HepG2 (cell line): ENCODE results near the gene LZTR1. TPM values are rescaled to one million over a fixed set of nuclear protein-coding genes. Genes with fewer than 3 reads are reported as not detected.

ENCODE experiments used
- ATAC-seq: fragments of 200-7000 bp; cut with Tn5 transposase; 3 replicates; pipeline ENCODE4 v1.9.1; 2020; ENCODE audit warnings: mild to moderate bottlenecking, moderate library complexity
- BruUV-seq: library from RNA; stranded (reverse); fragments of 400-500 nt; replicated peaks from 2 replicates; lab custom pipeline; 2021; lab: Mats Ljungman, UMichigan
- CTCF ChIA-PET: fragments of 300-600 bp; formaldehyde crosslinking; extraction: SDS; loops from one replicate; lab custom pipeline; 2021; ENCODE audit warnings: low total read pairs, inconsistent platforms, low intra/inter-chr PET ratio; lab: Yijun Ruan, JAX
- POLR2A ChIA-PET: fragments of 350-600 bp; sonication (Branson Sonifier 250); formaldehyde crosslinking; loops from one replicate; lab custom pipeline; 2020; ENCODE audit warnings: antibody characterized with exemption, inconsistent platforms; lab: Yijun Ruan, JAX
- DNase-seq: peaks from one replicate; pipeline ENCODE4 v3.0.0-alpha.2; 2015; ENCODE audit warnings: low spot score
- FAIRE-seq: peaks from 3 replicates; lab custom pipeline; 2011; peaks lifted over from hg19 to GRCh38; lab: Jason Lieb, UNC
- H2AFZ ChIP-seq: one replicate; pipeline ENCODE4 v1.6.1; 2011; ENCODE audit warnings: low read length, inconsistent platforms
- H3K27ac ChIP-seq: fragments of 300-600 bp; 3 replicates; pipeline ENCODE4 v1.8.0; 2011; ENCODE audit warnings: mixed run types, mild to moderate bottlenecking, mixed read lengths, low read length, inconsistent platforms; ENCODE audit not compliant: insufficient read depth; ENCODE audit errors: extremely low read length
- H3K27me3 ChIP-seq, 2 experiments: fragments of 200-600 bp in 1 of 2; 2 replicates in 1 of 2; 3 replicates in 1 of 2; pipeline versions ENCODE4 v1.6.0 to v1.8.0; 2011; ENCODE audit warnings: low read length in 2 of 2, mild to moderate bottlenecking in 2 of 2, moderate library complexity in 2 of 2, inconsistent platforms in 1 of 2; ENCODE audit not compliant: insufficient read depth in 2 of 2, control insufficient read depth in 1 of 2
- H3K36me3 ChIP-seq, 2 experiments: fragments of 200-600 bp in 1 of 2; replicated peaks in 1 of 2; 2 replicates in 1 of 2; 3 replicates in 1 of 2; pipeline versions ENCODE4 v1.5.1 to v1.8.0; 2011; ENCODE audit warnings: low read length in 2 of 2, inconsistent platforms in 1 of 2; ENCODE audit not compliant: insufficient read depth in 2 of 2, control insufficient read depth in 1 of 2
- H3K4me1 ChIP-seq: 2 replicates; pipeline ENCODE4 v1.5.1; 2012; ENCODE audit warnings: low read length, inconsistent platforms; ENCODE audit not compliant: insufficient read depth
- H3K4me2 ChIP-seq: 2 replicates; pipeline ENCODE4 v1.6.0; 2011; ENCODE audit warnings: low read depth, low read length, inconsistent platforms
- H3K4me3 ChIP-seq, 3 experiments: fragments of 200-600 bp in 1 of 3; sonication (generic), shearing (Covaris generic) in 1 of 3; replicated peaks in 1 of 3; 2 replicates each; pipeline ENCODE4 v1.5.1; 2011 to 2016; ENCODE audit warnings: low read length in 3 of 3, inconsistent platforms in 2 of 3, low read depth in 2 of 3, mild to moderate bottlenecking in 2 of 3, control low read depth in 1 of 3, mixed read lengths in 1 of 3; ENCODE audit not compliant: insufficient read depth in 1 of 3
- H3K79me2 ChIP-seq: one replicate; pipeline ENCODE4 v1.6.1; 2011; ENCODE audit warnings: low read length, inconsistent platforms; ENCODE audit not compliant: insufficient read depth
- H3K9ac ChIP-seq: 2 replicates; pipeline ENCODE4 v1.6.0; 2011; ENCODE audit warnings: mild to moderate bottlenecking, low read depth, low read length, inconsistent platforms; ENCODE audit not compliant: insufficient read depth
- H3K9me3 ChIP-seq: 2 replicates; pipeline ENCODE4 v1.5.1; 2012; ENCODE audit warnings: mild to moderate bottlenecking, low read length
- H4K20me1 ChIP-seq: 2 replicates; pipeline ENCODE4 v1.6.0; 2011; ENCODE audit warnings: inconsistent platforms, mild to moderate bottlenecking, low read length, moderate library complexity; ENCODE audit not compliant: insufficient read depth
- CENPX ChIP-seq: sonication (generic); formaldehyde crosslinking; IDR thresholded peaks from 2 replicates; pipeline ENCODE4 v1.9.0; 2021; ENCODE audit warnings: mild to moderate bottlenecking, missing genetic modification reagents, moderate library complexity
- DPF2 ChIP-seq: sonication (generic); formaldehyde crosslinking; IDR thresholded peaks from 2 replicates; pipeline ENCODE4 v1.4.0; 2020; ENCODE audit warnings: mild to moderate bottlenecking, low read depth, missing genetic modification reagents, borderline replicate concordance
- KDM4B ChIP-seq: sonication (generic); formaldehyde crosslinking; IDR thresholded peaks from 2 replicates; pipeline ENCODE4 v1.4.0; 2020; ENCODE audit warnings: missing genetic modification reagents
- KDM6A ChIP-seq: IDR thresholded peaks from 2 replicates; pipeline ENCODE4 v1.6.1; 2016; ENCODE audit warnings: low read depth
- POGZ ChIP-seq: sonication (generic); formaldehyde crosslinking; IDR thresholded peaks from 2 replicates; pipeline ENCODE4 v1.4.0; 2020; ENCODE audit warnings: mild to moderate bottlenecking, missing genetic modification reagents
- SCMH1 ChIP-seq: sonication (generic); formaldehyde crosslinking; IDR thresholded peaks from 2 replicates; pipeline ENCODE4 v1.9.0; 2021; ENCODE audit warnings: missing genetic modification reagents, mild to moderate bottlenecking, borderline replicate concordance
- SETDB1 ChIP-seq: sonication (generic); formaldehyde crosslinking; IDR thresholded peaks from 2 replicates; pipeline ENCODE4 v1.5.1; 2020; ENCODE audit warnings: missing genetic modification reagents, mild to moderate bottlenecking, borderline replicate concordance
- STAT5B ChIP-seq: sonication (generic); formaldehyde crosslinking; IDR thresholded peaks from 2 replicates; pipeline ENCODE4 v1.4.0; 2020; ENCODE audit warnings: missing genetic modification reagents
- ZBTB8A ChIP-seq: sonication (generic); formaldehyde crosslinking; IDR thresholded peaks from 2 replicates; pipeline ENCODE4 v1.4.0; 2020; ENCODE audit warnings: mild to moderate bottlenecking, low read depth, missing genetic modification reagents, borderline replicate concordance
- ZFYVE20 ChIP-seq: sonication (generic); formaldehyde crosslinking; IDR thresholded peaks from 2 replicates; pipeline ENCODE4 v1.8.0; 2023; ENCODE audit warnings: low read depth, mild to moderate bottlenecking, moderate library complexity, missing genetic modification reagents, borderline replicate concordance
- ZNF136 ChIP-seq: sonication (generic); formaldehyde crosslinking; IDR thresholded peaks from 2 replicates; pipeline ENCODE4 v1.8.1; 2022; ENCODE audit warnings: low read depth, mild to moderate bottlenecking, moderate library complexity, missing genetic modification reagents
- ZNF232 ChIP-seq: sonication (generic); formaldehyde crosslinking; IDR thresholded peaks from 2 replicates; pipeline ENCODE4 v1.4.0; 2020; ENCODE audit warnings: missing genetic modification reagents, borderline replicate concordance
- ZNF274 ChIP-seq: sonication (generic); formaldehyde crosslinking; IDR thresholded peaks from 2 replicates; pipeline ENCODE4 v1.5.1; 2020; ENCODE audit warnings: mild to moderate bottlenecking, missing genetic modification reagents
- ZNF333 ChIP-seq: sonication (generic); formaldehyde crosslinking; IDR thresholded peaks from 2 replicates; pipeline ENCODE4 v1.4.0; 2020; ENCODE audit warnings: mild to moderate bottlenecking, missing genetic modification reagents, borderline replicate concordance
- ZNF570 ChIP-seq: sonication (generic); formaldehyde crosslinking; IDR thresholded peaks from 2 replicates; pipeline ENCODE4 v1.4.0; 2020; ENCODE audit warnings: mild to moderate bottlenecking, missing genetic modification reagents, borderline replicate concordance
- ZNF75D ChIP-seq: sonication (generic); formaldehyde crosslinking; IDR thresholded peaks from 2 replicates; pipeline ENCODE4 v1.8.1; 2023; ENCODE audit warnings: missing genetic modification reagents, mild to moderate bottlenecking, borderline replicate concordance
- ZSCAN25 ChIP-seq: sonication (generic); formaldehyde crosslinking; IDR thresholded peaks from 2 replicates; pipeline ENCODE4 v1.8.0; 2022; ENCODE audit warnings: mild to moderate bottlenecking, missing genetic modification reagents
- WGBS: methylation state at CpG from one replicate; pipeline ENCODE4 v1.1.6; 2017; ENCODE audit warnings: low lambda C conversion rate; 5-methylcytosine and 5-hydroxymethylcytosine counted together
- in situ Hi-C: cut with HindIII; loops from 2 replicates; pipeline ENCODE4 v1.10.0; 2017; ENCODE audit warnings: low pct_unique_long_range_greater_than_20kb; ENCODE audit not compliant: extremely low pct_ligation_motif_present
- intact Hi-C: fragments of 100-400 bp; cut with micrococcal nuclease; formaldehyde crosslinking; loops from one replicate; pipeline ENCODE4 v1.10.0; 2022; ENCODE audit not compliant: unreplicated experiment
- polyA plus RNA-seq, 8 experiments: library from polyadenylated mRNA; depleted of rRNA in 3 of 8; stranded (reverse) in 7 of 8; unstranded in 1 of 8; fragments of >200 nt; fragmentation: Illumina TruSeq in 4 of 8; extraction: Trizol in 4 of 8; gene quantifications; 2 replicates each; pipeline versions ENCODE4 v1.2.1 to v1.2.3, GENCODE V29; 2011 to 2016; ENCODE audit warnings: low read depth in 4 of 8, missing spikeins in 1 of 8, mixed read lengths in 1 of 8; ENCODE audit not compliant: insufficient read depth in 1 of 8
- total RNA-seq, 5 experiments: library from RNA; depleted of rRNA; stranded (reverse); fragments of >200 nt; fragmentation: Illumina TruSeq; extraction: Trizol; gene quantifications; 2 replicates each; pipeline ENCODE4 v1.2.3, GENCODE V29; 2016; ENCODE audit warnings: low read depth in 1 of 5
- TF ChIP-seq, protein P1 (sequence below): sonication (generic); IDR thresholded peaks from 2 replicates; pipeline ENCODE4 v1.6.1; 2016; ENCODE audit warnings: low read depth, borderline replicate concordance
- TF ChIP-seq, protein P2 (sequence below): sonication (generic); formaldehyde crosslinking; IDR thresholded peaks from 2 replicates; pipeline ENCODE4 v1.4.0; 2020; ENCODE audit warnings: missing genetic modification reagents

The LZTR1 gene
- total and polyA plus RNA-seq, 2 of the 13 experiments (the other 11 are each of a cell fraction or from before 2014, with no cell fraction given), result 21.8 to 22.4 TPM

- no peak for TF ChIP-seq ZBTB8A (CRISPR knock-in tag)
- TF ChIP-seq CENPX, result no peak
- no peak for TF ChIP-seq ZNF570 (CRISPR knock-in tag)
- TF ChIP-seq ZFYVE20, result no peak
- TF ChIP-seq ZSCAN25 (CRISPR knock-in tag), result no peak
- no peak for TF ChIP-seq ZNF75D
- TF ChIP-seq SETDB1, result no peak
- TF ChIP-seq, protein P1, sequence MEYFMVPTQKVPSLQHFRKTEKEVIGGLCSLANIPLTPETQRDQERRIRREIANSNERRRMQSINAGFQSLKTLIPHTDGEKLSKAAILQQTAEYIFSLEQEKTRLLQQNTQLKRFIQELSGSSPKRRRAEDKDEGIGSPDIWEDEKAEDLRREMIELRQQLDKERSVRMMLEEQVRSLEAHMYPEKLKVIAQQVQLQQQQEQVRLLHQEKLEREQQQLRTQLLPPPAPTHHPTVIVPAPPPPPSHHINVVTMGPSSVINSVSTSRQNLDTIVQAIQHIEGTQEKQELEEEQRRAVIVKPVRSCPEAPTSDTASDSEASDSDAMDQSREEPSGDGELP, result peak; percentile 89; the same call in 1 of the 2 replicates
- TF ChIP-seq KDM4B (CRISPR knock-in tag), result no peak
- TF ChIP-seq ZNF274 (CRISPR knock-in tag), result no peak
- 0 out of 2 replicates have a peak, but pooled peaks have one; percentile 39 for TF ChIP-seq DPF2 (CRISPR knock-in tag)
- TF ChIP-seq, all 625 proteins: peak for 79
These were observed 32.8 kb downstream of the LZTR1 start, which contains the start of gene P2RX6 (continued) for GRCh38 chr22:21014726-21015465.

GRCh38 chr22:21015466-21016006 lies 33.4 kb downstream of the LZTR1 start:
- H3K36me3 ChIP-seq, result no peaks in the 10 kb centered on the region
- peaks cover 51% of the 10 kb centered on the region for H3K4me1 ChIP-seq
- H3K4me2 ChIP-seq, result peak overlapping the region; percentile 85
- CTCF ChIA-PET, result no interaction called here
- no peak overlapping the region for H3K27ac ChIP-seq
- FAIRE-seq, result no peak
- POLR2A ChIA-PET, result interaction anchor here (1.1 to 3.4 kb wide), 4 partner anchors 12 to 57 kb away, joined by 3 to 31 read pairs (median 6); partner anchors contain the start of genes LZTR1 and THAP7
- DNase-seq, result no peak
- peaks cover 0 to 9% of the 10 kb centered on the region in 2 experiments; a peak in 1 of 5 replicates for H3K27me3 ChIP-seq
- H3K9ac ChIP-seq, result peak overlapping the region; percentile 56; the same call in 1 of the 2 replicates
- no peaks in the 10 kb centered on the region for H3K79me2 ChIP-seq
- intact Hi-C loops (no loop called here), in situ Hi-C loops (no loop called here)
- BruUV-seq, result no TSS peak
- no peaks in the 10 kb centered on the region for H4K20me1 ChIP-seq
- H3K4me3 ChIP-seq, result peak overlapping the region; percentile 40 to 67 (median 45); a peak in 4 of 6 replicates
- H2AFZ ChIP-seq, result no peak overlapping the region
- no peaks in the 10 kb centered on the region for H3K9me3 ChIP-seq
- 54% methylated on average over 4 of the region's 10 CpGs for WGBS
- ATAC-seq, result no peak
- no peak for TF ChIP-seq KDM6A (CRISPR knock-in tag)
- TF ChIP-seq ZNF333, result no peak
- TF ChIP-seq, protein P2, sequence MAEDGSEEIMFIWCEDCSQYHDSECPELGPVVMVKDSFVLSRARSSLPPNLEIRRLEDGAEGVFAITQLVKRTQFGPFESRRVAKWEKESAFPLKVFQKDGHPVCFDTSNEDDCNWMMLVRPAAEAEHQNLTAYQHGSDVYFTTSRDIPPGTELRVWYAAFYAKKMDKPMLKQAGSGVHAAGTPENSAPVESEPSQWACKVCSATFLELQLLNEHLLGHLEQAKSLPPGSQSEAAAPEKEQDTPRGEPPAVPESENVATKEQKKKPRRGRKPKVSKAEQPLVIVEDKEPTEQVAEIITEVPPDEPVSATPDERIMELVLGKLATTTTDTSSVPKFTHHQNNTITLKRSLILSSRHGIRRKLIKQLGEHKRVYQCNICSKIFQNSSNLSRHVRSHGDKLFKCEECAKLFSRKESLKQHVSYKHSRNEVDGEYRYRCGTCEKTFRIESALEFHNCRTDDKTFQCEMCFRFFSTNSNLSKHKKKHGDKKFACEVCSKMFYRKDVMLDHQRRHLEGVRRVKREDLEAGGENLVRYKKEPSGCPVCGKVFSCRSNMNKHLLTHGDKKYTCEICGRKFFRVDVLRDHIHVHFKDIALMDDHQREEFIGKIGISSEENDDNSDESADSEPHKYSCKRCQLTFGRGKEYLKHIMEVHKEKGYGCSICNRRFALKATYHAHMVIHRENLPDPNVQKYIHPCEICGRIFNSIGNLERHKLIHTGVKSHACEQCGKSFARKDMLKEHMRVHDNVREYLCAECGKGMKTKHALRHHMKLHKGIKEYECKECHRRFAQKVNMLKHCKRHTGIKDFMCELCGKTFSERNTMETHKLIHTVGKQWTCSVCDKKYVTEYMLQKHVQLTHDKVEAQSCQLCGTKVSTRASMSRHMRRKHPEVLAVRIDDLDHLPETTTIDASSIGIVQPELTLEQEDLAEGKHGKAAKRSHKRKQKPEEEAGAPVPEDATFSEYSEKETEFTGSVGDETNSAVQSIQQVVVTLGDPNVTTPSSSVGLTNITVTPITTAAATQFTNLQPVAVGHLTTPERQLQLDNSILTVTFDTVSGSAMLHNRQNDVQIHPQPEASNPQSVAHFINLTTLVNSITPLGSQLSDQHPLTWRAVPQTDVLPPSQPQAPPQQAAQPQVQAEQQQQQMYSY (CRISPR knock-in tag), result no peak
- TF ChIP-seq ZNF136 (CRISPR knock-in tag), result no peak
- no peak for TF ChIP-seq SCMH1 (CRISPR knock-in tag)
- TF ChIP-seq ZNF232, result no peak
- TF ChIP-seq POGZ (CRISPR knock-in tag), result no peak
- no peak for TF ChIP-seq STAT5B (CRISPR knock-in tag)
